Naive thymus-derived CD4-positive, alpha-beta T cell (primary cell): ENCODE data around the gene CRYL1. TPM values are rescaled to one million over a fixed set of nuclear protein-coding genes. Genes with fewer than 3 reads are reported as not detected.
A peak's percentile ranks its signal among the peaks of the same experiment; 100 is the strongest.

ENCODE experiments used
- ATAC-seq: fragments of 150-1000 bp; cut with Tn5 transposase; 2 replicates; pipeline ENCODE4 v1.10.0; 2021; ENCODE audit warnings: mild to moderate bottlenecking, moderate library complexity
- CTCF ChIA-PET: fragments of 350-600 bp; sonication (Branson Sonifier 250); formaldehyde crosslinking; loops from one replicate; lab custom pipeline; 2021; ENCODE audit warnings: antibody characterized with exemption; lab: Charles Lee
- POLR2A ChIA-PET: fragments of 350-600 bp; sonication (Branson Sonifier 250); formaldehyde crosslinking; loops from one replicate; lab custom pipeline; 2021; ENCODE audit warnings: antibody characterized with exemption, inconsistent platforms; lab: Charles Lee
- DNase-seq, 9 donors: peaks; one replicate each; pipeline versions ENCODE4 v3.0.0 to v3.0.0-alpha.2; 2020 to 2022; ENCODE audit warnings: mixed read lengths in 1 of 9
- H3K27ac ChIP-seq: one replicate; pipeline ENCODE4 v1.7.0; 2013; ENCODE audit warnings: mild to moderate bottlenecking, low read depth, low read length, moderate library complexity
- H3K27me3 ChIP-seq, 2 donors: one replicate each; pipeline ENCODE4 v1.7.0; 2013; ENCODE audit warnings: low read length in 2 of 2, mild to moderate bottlenecking in 2 of 2, moderate library complexity in 2 of 2; ENCODE audit not compliant: control insufficient read depth in 2 of 2, insufficient read depth in 2 of 2
- H3K36me3 ChIP-seq, 3 experiments: 1 replicate in 2 of 3; 2 replicates in 1 of 3; pipeline ENCODE4 v1.7.0; 2013; ENCODE audit warnings: low read length in 3 of 3, mild to moderate bottlenecking in 3 of 3, moderate library complexity in 1 of 3; ENCODE audit not compliant: insufficient read depth in 3 of 3, control insufficient read depth in 2 of 3
- H3K4me1 ChIP-seq, 2 donors: one replicate each; pipeline ENCODE4 v1.7.0; 2013; ENCODE audit warnings: low read length in 2 of 2, mild to moderate bottlenecking in 2 of 2, moderate library complexity in 1 of 2; ENCODE audit not compliant: control insufficient read depth in 2 of 2, insufficient read depth in 2 of 2
- H3K4me3 ChIP-seq: 2 replicates; pipeline ENCODE4 v1.7.0; 2013; ENCODE audit warnings: mild to moderate bottlenecking, low read length
- H3K9me3 ChIP-seq, 3 experiments: 1 replicate in 2 of 3; 2 replicates in 1 of 3; pipeline ENCODE4 v1.7.0; 2013; ENCODE audit warnings: low read length in 3 of 3; ENCODE audit not compliant: control insufficient read depth in 2 of 3
- H3K27ac Mint-ChIP-seq, 9 donors: one replicate each; pipeline ENCODE4 v1.8.0; 2020 to 2022; ENCODE audit warnings: mixed read lengths in 9 of 9, mild to moderate bottlenecking in 8 of 9, moderate library complexity in 5 of 9, inconsistent platforms in 2 of 9
- H3K27me3 Mint-ChIP-seq, 5 donors: one replicate each; pipeline ENCODE4 v1.8.0; 2021 to 2022; ENCODE audit warnings: mixed read lengths in 5 of 5, mild to moderate bottlenecking in 1 of 5
- H3K36me3 Mint-ChIP-seq, 5 donors: one replicate each; pipeline ENCODE4 v1.8.0; 2020 to 2022; ENCODE audit warnings: mixed read lengths in 5 of 5, mild to moderate bottlenecking in 3 of 5, inconsistent platforms in 1 of 5
- H3K4me1 Mint-ChIP-seq, 7 donors: one replicate each; pipeline ENCODE4 v1.8.0; 2020 to 2022; ENCODE audit warnings: mixed read lengths in 7 of 7, mild to moderate bottlenecking in 3 of 7, inconsistent platforms in 1 of 7
- H3K4me3 Mint-ChIP-seq, 10 donors: one replicate each; pipeline ENCODE4 v1.8.0; 2020 to 2022; ENCODE audit warnings: mild to moderate bottlenecking in 10 of 10, mixed read lengths in 10 of 10, moderate library complexity in 6 of 10, inconsistent platforms in 2 of 10
- H3K9me3 Mint-ChIP-seq, 11 donors: one replicate each; pipeline ENCODE4 v1.8.0; 2020 to 2022; ENCODE audit warnings: mixed read lengths in 11 of 11, mild to moderate bottlenecking in 4 of 11, inconsistent platforms in 1 of 11, moderate library complexity in 1 of 11
- intact Hi-C, 2 donors: fragments of 100-400 bp; cut with micrococcal nuclease; formaldehyde crosslinking; loops; one replicate each; pipeline ENCODE4 v1.15.1; 2023
- polyA plus RNA-seq, 2 donors: library from polyadenylated mRNA; unstranded; fragments of 300-500 nt; fragmentation: Illumina TruSeq; gene quantifications; one replicate each; pipeline ENCODE4 v1.2.3, GENCODE V29; 2021
- total RNA-seq, 6 experiments: library from RNA in 5 of 6; stranded (reverse) in 5 of 6; gene quantifications; 1 replicate in 5 of 6; 2 replicates in 1 of 6; pipeline ENCODE4 v1.2.3 and lab custom pipeline; 2021 to 2026

Gene CRYL1
- total and polyA plus RNA-seq, 7 experiments from 2014 or later: 12.3 to 44.1 (median 18.4) TPM

- CTCF ChIA-PET: no interaction called here
- no peak overlapping the region for H3K27ac Mint-ChIP-seq
Observed at GRCh38 chr13:20498659-20499058, 27.0 kb downstream of the CRYL1 start.

GRCh38 chr13:20498129-20498528 lies 27.5 kb downstream of the CRYL1 start:
- no peak for ATAC-seq
- POLR2A ChIA-PET: no interaction called here
- H3K4me1 ChIP-seq: no peaks in the 10 kb centered on the region
- Mint-ChIP-seq H3K36me3 (peaks cover 7 to 20% (median 11%) of the 10 kb centered on the region in 5 donors), H3K4me3 (no peak overlapping the region), H3K9me3 (peaks cover 0 to 16% (median 2%) of the 10 kb centered on the region in 11 donors), H3K4me1 (peaks cover 0 to 10% (median 6%) of the 10 kb centered on the region in 7 donors), H3K27ac (no peak overlapping the region), H3K27me3 (no peaks in the 10 kb centered on the region)
- no peak overlapping the region for H3K4me3 ChIP-seq
- H3K9me3 ChIP-seq: no peaks in the 10 kb centered on the region
- intact Hi-C loops: loop anchor here (5.0 kb wide), 2 partner anchors 84 to 204 kb away; partner anchors contain the start of gene IL17D (in 1 of the 2)
- H3K36me3 ChIP-seq: no peaks in the 10 kb centered on the region
- H3K27ac ChIP-seq: no peak overlapping the region
- H3K27me3 ChIP-seq: no peaks in the 10 kb centered on the region
- no peak for DNase-seq
- CTCF ChIA-PET: no interaction called here

More at GRCh38 chr13:20498659-20499058, 27.0 kb downstream of the CRYL1 start:
- Mint-ChIP-seq H3K4me3 (no peak overlapping the region), H3K27me3 (no peaks in the 10 kb centered on the region), H3K9me3 (peaks cover 0 to 16% (median 2%) of the 10 kb centered on the region in 11 donors), H3K4me1 (peaks cover 0 to 8% (median 6%) of the 10 kb centered on the region in 7 donors), H3K36me3 (peaks cover 7 to 25% (median 11%) of the 10 kb centered on the region in 5 donors)
- no peak overlapping the region for H3K27ac ChIP-seq
- intact Hi-C loops: loop anchor here (5.0 kb wide), 2 partner anchors 84 to 204 kb away; partner anchors contain the start of gene IL17D (in 1 of the 2)
- H3K9me3 ChIP-seq: no peaks in the 10 kb centered on the region
- H3K27me3 ChIP-seq: no peaks in the 10 kb centered on the region
- no peak for DNase-seq
- H3K4me1 ChIP-seq: no peaks in the 10 kb centered on the region
- no peak for ATAC-seq
- no peaks in the 10 kb centered on the region for H3K36me3 ChIP-seq
- POLR2A ChIA-PET: no interaction called here
- no peak overlapping the region for H3K4me3 ChIP-seq

DNA sequence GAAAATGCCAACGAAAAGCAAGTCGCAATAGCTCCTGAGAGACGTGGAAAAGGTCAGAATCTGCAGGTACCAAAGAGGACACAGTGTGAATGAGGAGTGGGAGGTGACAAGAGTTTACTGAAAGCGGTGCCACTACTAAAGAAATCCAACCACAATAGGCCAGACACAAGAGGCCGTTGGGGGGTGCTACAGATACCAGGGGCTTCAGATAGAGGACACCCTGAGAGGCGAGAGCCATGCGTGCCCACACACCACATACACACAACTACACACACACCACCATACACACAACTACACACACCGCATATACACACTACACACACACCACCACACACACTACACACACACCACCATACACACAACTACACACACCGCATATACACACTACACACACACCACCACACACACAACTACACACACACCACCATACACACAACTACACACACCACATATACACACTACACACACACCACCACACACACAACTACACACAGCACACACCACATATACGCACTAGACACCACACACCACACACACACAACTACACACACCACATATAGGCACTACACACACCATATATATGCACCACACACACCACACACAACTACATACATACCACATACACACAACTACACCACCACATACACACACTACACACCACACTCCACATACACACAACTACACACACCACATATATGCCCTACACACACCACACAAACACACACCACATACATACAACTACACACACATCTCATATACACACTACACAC lies 28.5 kb downstream of the CRYL1 start:
- Mint-ChIP-seq H3K36me3 (peaks cover 7 to 19% (median 11%) of the 10 kb centered on the region in 5 donors), H3K4me3 (no peak overlapping the region), H3K27me3 (no peaks in the 10 kb centered on the region), H3K27ac (no peak overlapping the region), H3K4me1 (peaks cover 5 to 14% (median 10%) of the 10 kb centered on the region in 7 donors), H3K9me3 (peaks cover 0 to 16% (median 2%) of the 10 kb centered on the region in 11 donors)
- intact Hi-C loops: loop anchor here (5.0 kb wide), 2 partner anchors 85 to 205 kb away; partner anchors contain the start of gene IL17D (in 1 of the 2)
- ChIA-PET POLR2A (no interaction called here), CTCF (interaction anchor here (0.7 to 6.4 kb wide), 4 partner anchors 28 to 557 kb away, joined by 3 to 65 read pairs (median 4); no protein-coding TSS in a partner anchor)
- Histone ChIP-seq H3K9me3 (no peaks in the 10 kb centered on the region), H3K4me1 (no peaks in the 10 kb centered on the region), H3K27me3 (no peaks in the 10 kb centered on the region), H3K27ac (no peak overlapping the region), H3K4me3 (no peak overlapping the region), H3K36me3 (no peaks in the 10 kb centered on the region)
- DNase-seq (no peak), ATAC-seq (no peak)

GRCh38 chr13:20495087-20496023 lies 30.3 kb downstream of the CRYL1 start:
- Histone ChIP-seq H3K4me1 (no peaks in the 10 kb centered on the region), H3K27me3 (no peaks in the 10 kb centered on the region), H3K4me3 (no peak overlapping the region), H3K36me3 (no peaks in the 10 kb centered on the region), H3K27ac (no peak overlapping the region), H3K9me3 (no peaks in the 10 kb centered on the region)
- H3K9me3 Mint-ChIP-seq: peaks cover 0 to 8% (median under 1%) of the 10 kb centered on the region in 11 donors
- ATAC-seq (peak; percentile 95), DNase-seq (peak in 8 of 9 donors; percentile 41 to 75 (median 70))
- intact Hi-C loops: loop anchor here (1.0 to 5.0 kb wide), 11 partner anchors 19 to 984 kb away; partner anchors contain the start of genes IFT88 (in 2 of the 2) and IL17D (in 1 of the 2)
- H3K36me3 Mint-ChIP-seq: peaks cover 0 to 6% (median 5%) of the 10 kb centered on the region in 5 donors
- H3K27me3 Mint-ChIP-seq: no peaks in the 10 kb centered on the region
- H3K4me1 Mint-ChIP-seq: peaks cover 5 to 17% (median 13%) of the 10 kb centered on the region in 7 donors
- ChIA-PET POLR2A (interaction anchor here (1.7 kb wide), 1 partner anchor 19 kb away, joined by 5 read pairs; no protein-coding TSS in a partner anchor), CTCF (interaction anchor here (0.6 to 6.4 kb wide), 14 partner anchors 19 to 432 kb away, joined by 3 to 65 read pairs (median 4); no protein-coding TSS in a partner anchor)
- H3K4me3 Mint-ChIP-seq: no peak overlapping the region
- H3K27ac Mint-ChIP-seq: peak overlapping the region in 5 of 9 donors; percentile 29 to 87 (median 52)

- H3K4me3 ChIP-seq: no peak overlapping the region
- POLR2A ChIA-PET: interaction anchor here (2.6 kb wide), 1 partner anchor 18 kb away, joined by 9 read pairs; no protein-coding TSS in a partner anchor
- intact Hi-C loops: loop anchor here (1.0 to 5.0 kb wide), 11 partner anchors 18 to 985 kb away; partner anchors contain the start of genes IFT88 (in 2 of the 2) and IL17D (in 1 of the 2)
- H3K4me1 Mint-ChIP-seq: peaks cover 5 to 17% (median 13%) of the 10 kb centered on the region in 7 donors
- H3K9me3 Mint-ChIP-seq: peaks cover 0 to 1% (median 0%) of the 10 kb centered on the region in 11 donors
- ATAC-seq (no peak), DNase-seq (no peak)
- H3K9me3 ChIP-seq: no peaks in the 10 kb centered on the region
- H3K27me3 Mint-ChIP-seq: no peaks in the 10 kb centered on the region
- no peak overlapping the region for H3K4me3 Mint-ChIP-seq
- H3K4me1 ChIP-seq: no peaks in the 10 kb centered on the region
- H3K36me3 Mint-ChIP-seq: peaks cover 0 to under 1% (median 0%) of the 10 kb centered on the region in 5 donors
- CTCF ChIA-PET: interaction anchor here (0.6 to 6.4 kb wide), 9 partner anchors 18 to 432 kb away, joined by 3 to 65 read pairs (median 3); no protein-coding TSS in a partner anchor
- H3K27ac ChIP-seq: no peak overlapping the region
- no peaks in the 10 kb centered on the region for H3K27me3 ChIP-seq
- H3K36me3 ChIP-seq: no peaks in the 10 kb centered on the region
- H3K27ac Mint-ChIP-seq: peak overlapping the region in 3 of 9 donors; percentile 38 to 69 (median 52)
Observed at GRCh38 chr13:20494656-20495055, 31.0 kb downstream of the CRYL1 start.
